Measurements from ENCODE around the gene CFHR4. TPM values are rescaled to one million over a fixed set of nuclear protein-coding genes. Genes with fewer than 3 reads are reported as not detected.

The CFHR4 gene
- total and polyA plus RNA-seq, 4 donors: 30.3 to 124 (median 67.8) TPM

- Histone ChIP-seq H3K4me1 (ENCODE audit: control insufficient read depth in 4 of 4, insufficient read depth in 4 of 4, low read length in 3 of 4) (peaks cover 2 to 27% (median 4%) of the 10 kb centered on the region in 4 donors), H3K27me3 (ENCODE audit: control insufficient read depth in 4 of 4, insufficient read depth in 4 of 4, low read length in 3 of 4) (no peaks in the 10 kb centered on the region), H3K9me3 (ENCODE audit: control insufficient read depth in 4 of 4, low read length in 3 of 4) (no peaks in the 10 kb centered on the region), H3K9ac (ENCODE audit: low read depth in 1 of 2, low read length in 2 of 2) (no peak overlapping the region), H3K36me3 (ENCODE audit: control insufficient read depth in 4 of 4, insufficient read depth in 3 of 4, low read depth in 1 of 4, low read length in 3 of 4) (peaks cover 3 to 44% (median 20%) of the 10 kb centered on the region in 4 donors), H3K4me3 (ENCODE audit: low read depth in 1 of 3, low read length in 3 of 3) (no peak overlapping the region), H3K27ac (ENCODE audit: low read depth in 1 of 2, low read length in 2 of 2) (no peak overlapping the region)
- WGBS: 85% methylated on average over 2 of the region's 2 CpGs
- no peak for TF ChIP-seq HNF4G (IDR thresholded peaks at IDR 0.05)
- no peak for TF ChIP-seq NR2F2 (IDR thresholded peaks at IDR 0.05)
- no peak for DNase-seq (ENCODE audit: low spot score)
Observed at GRCh38 chr1:196951711-196952394, 64.0 kb downstream of the CFHR4 start.

- DNase-seq (ENCODE audit: low spot score): no peak
- Histone ChIP-seq H3K36me3 (ENCODE audit: control insufficient read depth in 4 of 4, insufficient read depth in 3 of 4, low read depth in 1 of 4, low read length in 3 of 4) (peaks cover 5 to 44% (median 27%) of the 10 kb centered on the region in 4 donors), H3K9me3 (ENCODE audit: control insufficient read depth in 4 of 4, low read length in 3 of 4) (no peaks in the 10 kb centered on the region), H3K4me3 (ENCODE audit: low read depth in 1 of 3, low read length in 3 of 3) (no peak overlapping the region), H3K9ac (ENCODE audit: low read depth in 1 of 2, low read length in 2 of 2) (no peak overlapping the region), H3K4me1 (ENCODE audit: control insufficient read depth in 4 of 4, insufficient read depth in 4 of 4, low read length in 3 of 4) (peaks cover 0 to 16% (median 3%) of the 10 kb centered on the region in 4 donors), H3K27me3 (ENCODE audit: control insufficient read depth in 4 of 4, insufficient read depth in 4 of 4, low read length in 3 of 4) (no peaks in the 10 kb centered on the region), H3K27ac (ENCODE audit: low read depth in 1 of 2, low read length in 2 of 2) (no peak overlapping the region)
- no peak for TF ChIP-seq ATF3 (IDR thresholded peaks at IDR 0.05)
- no peak for TF ChIP-seq ZBTB33 (IDR thresholded peaks at IDR 0.05)
- TF ChIP-seq CTCF (IDR thresholded peaks at IDR 0.05; ENCODE audit: low read depth, low read length, missing input control): no peak
- no peak for TF ChIP-seq EGR1 (IDR thresholded peaks at IDR 0.05; ENCODE audit: low read depth in 2 of 2)
- no peak for TF ChIP-seq SP1 (IDR thresholded peaks at IDR 0.05)
- TF ChIP-seq YY1 (IDR thresholded peaks at IDR 0.05): no peak
- no peak for TF ChIP-seq NR2F2 (IDR thresholded peaks at IDR 0.05)
- TF ChIP-seq REST (IDR thresholded peaks at IDR 0.05): no peak
- TF ChIP-seq HNF4G (IDR thresholded peaks at IDR 0.05): no peak
- TF ChIP-seq TAF1 (conservative IDR thresholded peaks at IDR 0.05): no peak
- no peak for TF ChIP-seq FOXA2 (IDR thresholded peaks at IDR 0.05)
- TF ChIP-seq MAX (IDR thresholded peaks at IDR 0.05): no peak
- no peak for TF ChIP-seq HNF4A (conservative IDR thresholded peaks at IDR 0.05)
- TF ChIP-seq FOXA1 (IDR thresholded peaks at IDR 0.05): no peak
- TF ChIP-seq RAD21 (IDR thresholded peaks at IDR 0.05): no peak
- TF ChIP-seq GABPA (IDR thresholded peaks at IDR 0.05 in 1 of 2, conservative IDR thresholded peaks at IDR 0.05 in 1 of 2): no peak
- no peak for TF ChIP-seq JUND (IDR thresholded peaks at IDR 0.05)
- WGBS: 86% methylated on average over 2 of the region's 2 CpGs
Observed at GRCh38 chr1:196954778-196955177, 66.9 kb downstream of the CFHR4 start.

Data from liver (tissue), 9 donors.